Retinal pigment epithelial cell (primary cell): Measurements from ENCODE around the gene ZNF528.
A peak's percentile ranks its signal among the peaks of the same experiment; 100 is the strongest.

ENCODE experiments used
- DNase-seq: peaks from one replicate; pipeline ENCODE4 v3.0.0-alpha.2; 2010; ENCODE audit warnings: low read depth
- H3K4me3 ChIP-seq: 2 replicates; pipeline ENCODE4 v1.5.1; 2011; ENCODE audit warnings: mild to moderate bottlenecking, low read length, control low read depth, moderate library complexity
- TF ChIP-seq, protein P1 (sequence below): conservative IDR thresholded peaks from 2 replicates; pipeline ENCODE4 v1.5.1; 2011; ENCODE audit warnings: low read depth, low read length, control low read depth, inconsistent platforms

Gene ZNF528

DNA sequence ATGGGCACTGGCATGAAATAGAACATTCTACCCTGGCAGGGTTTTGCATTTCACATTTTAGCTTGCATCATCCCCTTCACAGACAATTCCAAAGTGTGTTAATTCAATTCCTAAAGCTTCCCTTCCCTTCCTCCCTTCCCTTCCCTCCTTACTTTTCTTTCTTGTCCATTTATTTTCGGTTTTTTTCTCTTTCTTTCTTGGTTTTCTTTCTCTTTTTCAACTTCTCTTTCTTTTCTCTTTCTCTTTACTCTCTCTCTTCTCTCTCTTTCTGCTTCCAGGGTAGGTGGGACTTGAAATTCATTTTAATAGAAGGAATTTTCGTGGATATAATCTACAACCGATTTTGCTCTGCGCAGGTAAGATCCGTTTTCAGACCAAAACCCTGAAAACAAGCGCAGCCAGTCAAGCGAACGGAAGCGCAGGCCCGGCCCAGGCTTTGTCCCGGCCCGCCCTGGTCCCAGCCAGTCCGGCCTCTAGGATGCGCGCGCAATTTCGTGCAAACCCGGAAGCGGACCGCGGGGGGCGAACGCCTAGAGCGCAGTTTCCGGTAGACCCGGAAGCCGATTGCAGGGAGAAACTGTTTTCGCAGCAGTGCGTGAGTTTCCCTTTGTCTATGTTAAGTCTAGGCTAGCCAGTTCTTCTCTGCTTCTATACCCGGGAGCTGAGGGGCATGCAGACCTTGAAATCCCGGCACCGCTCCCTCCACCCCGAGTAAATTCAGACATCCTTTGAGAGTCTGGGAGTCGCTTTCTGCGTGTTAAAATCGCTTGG lies at the start of gene ZNF528:
Gene ZNF528, plus strand, starts transcription at position 540 of the 771 bp plus-strand sequence. CDS start 4,165 bp downstream, outside the sequence.
- peak; percentile 59 for DNase-seq
- peak within 1 kb of the TSS; percentile 73 for H3K4me3 ChIP-seq
- TF ChIP-seq, protein P1, sequence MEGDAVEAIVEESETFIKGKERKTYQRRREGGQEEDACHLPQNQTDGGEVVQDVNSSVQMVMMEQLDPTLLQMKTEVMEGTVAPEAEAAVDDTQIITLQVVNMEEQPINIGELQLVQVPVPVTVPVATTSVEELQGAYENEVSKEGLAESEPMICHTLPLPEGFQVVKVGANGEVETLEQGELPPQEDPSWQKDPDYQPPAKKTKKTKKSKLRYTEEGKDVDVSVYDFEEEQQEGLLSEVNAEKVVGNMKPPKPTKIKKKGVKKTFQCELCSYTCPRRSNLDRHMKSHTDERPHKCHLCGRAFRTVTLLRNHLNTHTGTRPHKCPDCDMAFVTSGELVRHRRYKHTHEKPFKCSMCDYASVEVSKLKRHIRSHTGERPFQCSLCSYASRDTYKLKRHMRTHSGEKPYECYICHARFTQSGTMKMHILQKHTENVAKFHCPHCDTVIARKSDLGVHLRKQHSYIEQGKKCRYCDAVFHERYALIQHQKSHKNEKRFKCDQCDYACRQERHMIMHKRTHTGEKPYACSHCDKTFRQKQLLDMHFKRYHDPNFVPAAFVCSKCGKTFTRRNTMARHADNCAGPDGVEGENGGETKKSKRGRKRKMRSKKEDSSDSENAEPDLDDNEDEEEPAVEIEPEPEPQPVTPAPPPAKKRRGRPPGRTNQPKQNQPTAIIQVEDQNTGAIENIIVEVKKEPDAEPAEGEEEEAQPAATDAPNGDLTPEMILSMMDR, result no peak

DNA sequence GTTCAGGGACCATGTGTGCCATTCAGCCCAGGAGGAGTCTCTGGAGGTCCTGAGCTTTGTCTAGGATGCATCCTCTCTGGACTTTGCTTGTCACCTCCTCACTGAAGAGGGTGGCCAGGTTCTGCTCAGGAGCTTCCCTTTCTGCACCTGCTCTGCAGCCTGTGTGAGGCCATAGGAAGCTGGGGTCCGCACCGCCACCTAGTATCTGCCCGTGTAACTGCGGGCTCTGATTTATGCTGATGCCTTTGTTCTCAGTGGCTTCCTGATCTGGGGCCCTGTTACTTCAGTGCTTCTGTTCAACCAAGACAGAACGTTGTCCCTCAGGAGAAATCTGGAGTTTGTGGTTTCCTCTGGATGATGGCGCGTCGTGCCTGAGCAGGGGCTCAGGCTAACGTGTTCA lies 46.1 kb upstream of the ZNF528 start:
- TF ChIP-seq, protein P1, result no peak
- H3K4me3 ChIP-seq, result no peak overlapping the region

DNA sequence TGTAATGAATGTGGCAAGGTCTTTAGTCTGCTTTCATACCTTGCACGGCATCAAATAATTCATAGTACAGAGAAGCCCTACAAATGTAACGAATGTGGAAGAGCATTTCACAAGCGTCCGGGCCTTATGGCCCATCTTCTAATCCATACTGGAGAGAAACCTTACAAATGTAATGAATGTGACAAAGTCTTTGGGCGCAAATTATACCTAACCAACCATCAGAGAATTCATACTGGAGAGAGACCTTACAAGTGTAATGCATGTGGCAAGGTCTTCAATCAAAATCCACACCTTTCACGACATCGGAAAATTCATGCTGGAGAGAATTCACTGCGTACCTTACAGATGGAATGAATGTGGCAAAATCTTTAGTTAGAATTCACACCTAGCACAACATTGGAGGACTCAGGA lies 31.2 kb upstream of the ZNF528 start:
- DNase-seq, result no peak
- H3K4me3 ChIP-seq, result no peak overlapping the region
- TF ChIP-seq, protein P1, result no peak

More for the DNA sequence above, 46.1 kb upstream of the ZNF528 start:
- no peak for DNase-seq

DNA sequence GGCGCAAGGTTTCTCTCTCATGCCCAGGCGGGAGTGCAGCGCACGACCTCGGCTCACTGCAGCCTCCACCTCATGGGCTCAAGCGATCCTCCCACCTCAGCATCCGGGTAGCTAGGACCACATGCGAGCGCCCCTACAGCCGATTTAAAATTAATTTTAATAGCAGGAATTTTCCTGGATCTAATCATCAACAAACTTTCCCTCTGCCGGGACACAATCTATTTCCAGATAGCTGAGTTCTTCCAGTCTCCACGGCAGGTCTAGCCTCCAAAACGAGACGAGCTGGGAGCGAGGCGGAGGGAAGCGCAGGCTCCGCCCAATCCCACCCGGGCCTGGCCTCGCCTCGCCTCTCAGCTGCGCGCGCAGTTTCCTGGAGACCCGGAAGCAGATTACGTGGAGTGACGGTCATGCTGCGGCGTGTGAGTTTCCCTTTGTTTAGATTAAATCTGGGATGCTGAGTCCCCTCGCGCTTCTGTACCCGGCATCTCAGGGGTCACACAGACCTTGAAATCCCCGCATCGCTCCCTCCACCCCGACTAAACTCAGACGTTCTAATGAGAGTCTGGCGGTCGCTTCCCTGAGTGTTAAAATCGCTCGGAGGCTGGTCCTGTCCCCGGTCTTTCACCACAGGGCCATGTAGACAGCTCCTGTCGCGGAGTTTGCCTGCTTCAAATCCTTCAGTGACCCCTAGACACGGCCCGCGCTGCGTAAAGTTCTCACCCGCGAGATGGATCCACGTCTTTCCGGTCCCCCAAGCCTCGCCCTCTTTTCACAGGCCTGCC lies 27.9 kb upstream of the ZNF528 start, which contains the start of gene ZNF880:
Gene ZNF880, plus strand, starts transcription at position 365 of the 782 bp plus-strand sequence. Its CDS starts 43 bp downstream, at position 408.
- peak; percentile 72 for DNase-seq
- peak within 1 kb of the TSS; percentile 91 for H3K4me3 ChIP-seq
- TF ChIP-seq, protein P1, result no peak

DNA sequence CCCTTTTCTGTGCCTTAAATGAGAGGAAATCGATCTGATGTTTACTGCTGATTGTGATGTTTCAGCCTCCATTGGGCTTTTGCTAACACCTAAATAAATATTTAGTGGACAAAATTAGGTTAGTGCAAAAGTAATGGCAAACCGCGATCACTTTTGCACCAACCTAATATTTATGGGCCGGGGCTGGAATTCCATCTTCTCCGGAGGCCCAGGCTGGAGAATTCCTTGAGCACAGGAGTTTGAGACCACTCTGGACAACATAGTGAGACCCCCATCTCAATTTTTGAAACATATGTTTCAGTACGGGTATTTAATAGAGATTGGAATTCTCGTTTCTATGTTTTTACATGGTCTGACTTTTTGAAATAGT lies 27.3 kb upstream of the ZNF528 start:
- TF ChIP-seq, protein P1, result no peak
- peak overlapping the region; percentile 91 for H3K4me3 ChIP-seq

DNA sequence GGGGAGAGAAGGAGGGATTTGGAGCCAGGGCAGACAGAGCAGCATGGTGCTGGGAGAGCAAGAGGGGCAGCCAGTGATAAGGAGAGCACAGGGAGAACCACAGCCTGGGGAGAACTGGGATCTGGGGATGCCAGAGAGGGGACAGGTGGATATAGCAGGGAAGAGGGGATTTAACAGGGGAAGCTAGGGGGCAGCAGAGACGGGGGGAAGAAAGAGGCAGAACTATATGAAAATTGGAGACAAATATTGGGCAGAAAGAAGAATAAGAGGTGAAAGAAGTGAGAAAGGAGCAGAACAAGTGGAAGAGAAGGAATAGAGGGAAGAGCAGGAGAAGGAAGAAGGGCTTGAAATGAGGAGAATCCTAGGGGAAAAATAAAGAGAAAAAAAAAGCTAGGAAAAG lies 6.5 kb upstream of the ZNF528 start:
- TF ChIP-seq, protein P1, result no peak
- H3K4me3 ChIP-seq, result no peak overlapping the region
- DNase-seq, result no peak

More for the DNA sequence above, 27.3 kb upstream of the ZNF528 start:
- DNase-seq, result no peak

DNA sequence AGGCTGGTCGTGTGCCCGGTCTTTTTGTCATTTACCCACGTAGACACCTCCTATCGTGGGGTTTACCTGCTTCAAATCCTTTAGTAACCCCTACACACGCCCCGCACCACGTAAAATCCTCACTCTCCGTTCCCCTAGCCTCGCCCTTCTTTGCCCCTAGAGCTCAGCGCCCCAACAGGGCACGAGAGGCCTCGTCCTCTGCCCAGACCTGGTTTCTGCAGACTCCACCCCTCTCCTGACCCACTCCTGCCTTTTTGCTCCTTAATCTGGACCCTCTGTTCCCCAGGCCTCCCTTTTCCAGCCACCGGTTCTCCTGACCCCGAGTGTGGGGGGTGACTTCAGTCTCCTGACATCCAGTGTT lies 412 bp downstream of the ZNF528 start:
- TF ChIP-seq, protein P1, result peak; percentile 9
- peak overlapping the region; percentile 73 for H3K4me3 ChIP-seq
- DNase-seq, result no peak
